ENCODE measurements around the gene VPS8. TPM values are rescaled to one million over a fixed set of nuclear protein-coding genes. Genes with fewer than 3 reads are reported as not detected.

Gene VPS8
- total RNA-seq, 4 donors from 2014 or later: 32.5 to 63.7 (median 45.6) TPM

DNA sequence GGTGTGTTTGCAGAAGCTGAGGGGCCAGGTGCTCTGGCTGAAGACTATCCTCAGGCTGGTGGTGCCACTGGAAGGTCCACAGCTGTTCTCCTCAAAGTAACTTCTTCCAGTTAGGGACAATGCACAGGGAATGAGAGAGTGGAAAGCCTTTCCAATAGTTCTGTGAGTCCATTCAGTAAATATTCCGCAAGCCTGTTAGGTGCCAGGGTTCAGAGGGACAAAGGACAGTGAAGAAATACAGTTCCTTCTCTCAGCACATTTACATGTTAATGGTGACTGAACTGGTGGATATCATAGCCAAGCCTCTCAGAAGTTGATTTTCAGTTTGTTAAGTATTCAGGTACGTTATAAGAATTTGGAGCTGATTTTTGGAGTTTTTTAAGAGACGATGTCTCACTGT is 218.4 kb downstream of the VPS8 start:
- ATAC-seq (ENCODE audit: low FRiP score) (no peak), DNase-seq (ENCODE audit: low spot score) (no peak)
- TF ChIP-seq, protein P1, sequence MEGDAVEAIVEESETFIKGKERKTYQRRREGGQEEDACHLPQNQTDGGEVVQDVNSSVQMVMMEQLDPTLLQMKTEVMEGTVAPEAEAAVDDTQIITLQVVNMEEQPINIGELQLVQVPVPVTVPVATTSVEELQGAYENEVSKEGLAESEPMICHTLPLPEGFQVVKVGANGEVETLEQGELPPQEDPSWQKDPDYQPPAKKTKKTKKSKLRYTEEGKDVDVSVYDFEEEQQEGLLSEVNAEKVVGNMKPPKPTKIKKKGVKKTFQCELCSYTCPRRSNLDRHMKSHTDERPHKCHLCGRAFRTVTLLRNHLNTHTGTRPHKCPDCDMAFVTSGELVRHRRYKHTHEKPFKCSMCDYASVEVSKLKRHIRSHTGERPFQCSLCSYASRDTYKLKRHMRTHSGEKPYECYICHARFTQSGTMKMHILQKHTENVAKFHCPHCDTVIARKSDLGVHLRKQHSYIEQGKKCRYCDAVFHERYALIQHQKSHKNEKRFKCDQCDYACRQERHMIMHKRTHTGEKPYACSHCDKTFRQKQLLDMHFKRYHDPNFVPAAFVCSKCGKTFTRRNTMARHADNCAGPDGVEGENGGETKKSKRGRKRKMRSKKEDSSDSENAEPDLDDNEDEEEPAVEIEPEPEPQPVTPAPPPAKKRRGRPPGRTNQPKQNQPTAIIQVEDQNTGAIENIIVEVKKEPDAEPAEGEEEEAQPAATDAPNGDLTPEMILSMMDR (IDR thresholded peaks at IDR 0.05): no peak

DNA sequence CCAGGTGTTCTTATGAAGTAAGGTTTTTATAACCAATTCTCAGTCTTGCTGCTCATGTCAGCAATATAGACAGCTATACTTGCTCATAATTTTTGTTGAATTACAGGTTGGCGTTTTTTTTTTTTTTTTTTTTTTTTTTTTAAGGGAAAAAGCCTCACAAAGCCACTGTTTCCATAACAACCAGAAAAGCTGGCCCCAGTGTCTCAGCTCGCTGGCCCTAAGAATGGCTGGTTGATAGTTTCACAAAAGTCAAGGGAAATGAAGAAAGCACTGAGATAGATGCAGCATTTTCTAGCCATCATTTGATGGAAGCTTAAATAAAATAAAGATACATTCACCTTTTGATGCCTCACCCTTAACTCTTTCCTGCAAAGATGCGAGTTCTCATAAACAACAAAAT is 219.0 kb downstream of the VPS8 start:
- no peak for DNase-seq (ENCODE audit: low spot score)
- no peak for ATAC-seq (ENCODE audit: low FRiP score)
- TF ChIP-seq, protein P1 (IDR thresholded peaks at IDR 0.05): no peak

DNA sequence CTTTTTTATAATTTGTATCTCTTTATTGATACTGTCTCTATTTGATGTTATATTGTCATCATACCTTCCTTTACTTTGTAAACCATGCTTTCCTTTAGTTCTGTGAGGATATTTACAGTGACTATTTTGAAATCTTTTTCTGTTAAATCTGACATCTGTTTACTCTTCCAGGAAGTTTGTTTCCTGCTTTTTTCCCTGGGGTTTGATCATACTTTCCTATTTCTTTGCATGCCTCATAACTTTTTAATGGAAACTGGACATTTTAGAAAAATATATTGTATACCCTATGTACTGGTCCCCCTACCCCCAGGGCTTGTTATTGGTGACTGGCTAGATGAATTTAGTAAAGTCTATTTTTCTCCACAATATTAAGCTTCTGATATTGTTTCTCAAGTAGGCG is 225.8 kb downstream of the VPS8 start:
- DNase-seq (ENCODE audit: low spot score) (no peak), ATAC-seq (ENCODE audit: low FRiP score) (no peak)

DNA sequence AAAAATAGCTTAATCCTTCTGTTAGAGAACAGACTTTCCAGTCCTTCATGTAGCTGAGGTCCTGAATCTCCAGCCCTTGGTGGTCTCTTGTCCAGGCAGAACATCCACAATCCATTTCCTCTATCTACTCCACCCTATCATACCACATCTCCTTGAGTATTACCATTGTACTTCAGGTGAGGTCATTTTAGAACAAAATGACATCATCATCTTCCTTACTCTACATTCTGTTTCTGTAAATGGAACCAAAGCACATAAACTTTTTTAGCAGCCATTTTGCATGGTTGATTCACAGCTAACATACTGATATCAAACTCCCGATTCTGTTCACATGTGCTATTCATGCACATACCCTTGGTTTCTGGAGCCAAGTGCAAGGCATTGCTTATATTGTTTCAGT is 228.5 kb downstream of the VPS8 start:
- ATAC-seq (ENCODE audit: low FRiP score): no peak
- DNase-seq (ENCODE audit: low spot score): no peak
- TF ChIP-seq, protein P1 (IDR thresholded peaks at IDR 0.05): no peak

More for the DNA sequence above, 225.8 kb downstream of the VPS8 start:
- TF ChIP-seq, protein P1 (IDR thresholded peaks at IDR 0.05): no peak

DNA sequence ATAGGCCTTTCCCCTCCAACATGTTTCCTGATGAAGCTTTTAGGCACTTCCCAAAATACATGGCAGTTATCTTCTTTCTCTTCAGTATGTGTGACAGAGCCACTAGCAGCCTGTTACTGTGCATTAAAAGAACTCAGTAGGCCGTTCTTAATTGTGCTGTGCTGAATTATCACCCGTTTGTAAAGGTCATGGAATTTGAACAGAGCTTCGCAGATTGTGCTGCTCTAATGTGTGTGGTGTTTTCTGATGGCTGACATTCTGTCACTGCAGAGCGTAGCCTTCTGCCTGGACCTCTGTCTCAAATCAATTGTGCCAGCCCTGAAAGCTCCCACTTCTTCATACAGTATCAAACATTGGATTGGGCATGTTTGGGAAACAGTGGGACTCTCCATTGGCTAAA is 229.6 kb downstream of the VPS8 start:
- TF ChIP-seq, protein P1 (IDR thresholded peaks at IDR 0.05): no peak
- DNase-seq (ENCODE audit: low spot score) (no peak), ATAC-seq (ENCODE audit: low FRiP score) (no peak)

DNA sequence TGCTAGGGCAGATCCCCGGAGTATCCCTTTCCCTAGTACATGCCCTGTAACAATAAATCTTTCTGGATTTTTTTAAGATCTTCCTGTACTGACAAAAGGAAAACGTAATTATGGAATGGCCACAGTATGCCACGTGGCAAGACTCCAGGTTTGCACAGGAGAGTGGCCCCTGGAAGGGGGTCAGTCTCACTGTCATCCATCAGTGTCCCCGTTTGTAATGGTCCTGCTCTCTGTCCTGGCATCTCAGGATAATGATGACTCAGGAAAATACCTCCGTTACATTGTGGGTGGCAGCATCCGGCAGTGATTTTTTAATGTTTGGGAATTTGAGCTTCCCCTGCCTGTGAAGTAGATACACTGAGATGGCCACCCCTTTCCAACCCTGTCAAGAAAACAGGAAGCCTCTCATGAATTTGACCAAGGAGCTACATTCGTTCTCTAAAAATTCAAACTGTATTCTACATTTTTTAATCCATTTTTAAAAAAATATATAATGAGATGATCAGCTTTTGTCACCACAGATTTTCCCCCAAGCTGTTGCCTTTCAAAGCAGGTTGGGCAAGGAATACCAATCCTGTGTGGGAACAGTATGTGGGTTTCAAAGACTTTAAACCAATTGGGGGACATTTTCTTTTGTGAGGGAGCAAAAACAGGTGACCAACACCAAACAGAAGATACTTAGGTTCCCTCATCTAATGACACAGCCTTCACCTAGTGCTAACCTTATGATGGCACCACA is 230.5 kb downstream of the VPS8 start:
- TF ChIP-seq, protein P1 (IDR thresholded peaks at IDR 0.05): no peak
- DNase-seq (ENCODE audit: low spot score) (no peak), ATAC-seq (ENCODE audit: low FRiP score) (no peak)

DNA sequence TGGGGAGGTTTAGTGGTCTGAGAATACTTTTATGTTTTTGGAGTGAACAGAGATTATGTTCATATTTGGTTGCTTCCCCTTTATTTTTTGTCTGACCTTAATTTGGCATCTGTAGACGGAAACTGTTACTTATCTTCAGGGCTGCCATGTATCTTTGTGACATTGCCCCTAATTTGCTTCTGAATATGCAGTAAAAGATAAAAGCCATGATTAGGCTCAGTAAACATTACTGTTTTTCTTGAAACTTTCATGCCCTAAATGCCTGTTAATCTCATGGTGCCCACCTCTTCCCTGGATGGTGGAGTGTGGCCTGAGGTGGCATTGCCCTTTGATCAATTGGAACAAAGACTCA is 234.2 kb downstream of the VPS8 start:
- ATAC-seq (ENCODE audit: low FRiP score): no peak
- TF ChIP-seq, protein P1 (IDR thresholded peaks at IDR 0.05): no peak

More for the DNA sequence above, 234.2 kb downstream of the VPS8 start:
- DNase-seq (ENCODE audit: low spot score): no peak
